ENCODE results near the gene SRGAP1. TPM values are rescaled to one million over a fixed set of nuclear protein-coding genes. Genes with fewer than 3 reads are reported as not detected.

SRGAP1 gene
- total RNA-seq, 3 donors from 2014 or later (not counting 1 experiment from before 2014, with no cell fraction given): 0.10 to 0.49 (median 0.16) TPM

GRCh38 chr12:64082116-64082515 is 237.6 kb downstream of the SRGAP1 start:
- DNase-seq (no peak), ATAC-seq (no peak)
- Mint-ChIP-seq H3K27ac (no peak overlapping the region), H3K27me3 (ENCODE audit: low read depth in 2 of 2) (no peaks in the 10 kb centered on the region), H3K4me3 (no peak overlapping the region), H3K36me3 (no peaks in the 10 kb centered on the region), H3K9me3 (no peaks in the 10 kb centered on the region), H3K4me1 (no peaks in the 10 kb centered on the region)
- Histone ChIP-seq H3K27ac (ENCODE audit: low read length) (no peak overlapping the region), H3K36me3 (ENCODE audit: control insufficient read depth, insufficient read depth, low read length) (no peaks in the 10 kb centered on the region), H3K9me3 (ENCODE audit: control insufficient read depth, insufficient read depth, low read length) (no peaks in the 10 kb centered on the region), H3K4me1 (ENCODE audit: control insufficient read depth, insufficient read depth, low read length) (no peaks in the 10 kb centered on the region), H3K4me3 (ENCODE audit: low read length) (no peak overlapping the region), H3K27me3 (ENCODE audit: control insufficient read depth, insufficient read depth, low read length) (no peaks in the 10 kb centered on the region)
- TF ChIP-seq CTCF (IDR thresholded peaks at IDR 0.05): no peak
- 85% methylated on average over 1 of the region's 2 CpGs for WGBS (ENCODE audit: insufficient coverage)
- intact Hi-C loops (cut with micrococcal nuclease): no loop called here

GRCh38 chr12:64082866-64083268 is 238.4 kb downstream of the SRGAP1 start:
- intact Hi-C loops (cut with micrococcal nuclease): no loop called here
- H3K27ac ChIP-seq (ENCODE audit: low read length): no peak overlapping the region
- H3K9me3 ChIP-seq (ENCODE audit: control insufficient read depth, insufficient read depth, low read length): no peaks in the 10 kb centered on the region
- H3K4me3 Mint-ChIP-seq: no peak overlapping the region
- no peak overlapping the region for H3K4me3 ChIP-seq (ENCODE audit: low read length)
- no peak overlapping the region for H3K27ac Mint-ChIP-seq
- H3K4me1 ChIP-seq (ENCODE audit: control insufficient read depth, insufficient read depth, low read length): no peaks in the 10 kb centered on the region
- no peaks in the 10 kb centered on the region for H3K9me3 Mint-ChIP-seq
- no peaks in the 10 kb centered on the region for H3K4me1 Mint-ChIP-seq
- 89% methylated on average over 1 of the region's 1 CpG for WGBS (ENCODE audit: insufficient coverage)
- no peaks in the 10 kb centered on the region for H3K27me3 Mint-ChIP-seq (ENCODE audit: low read depth in 2 of 2)
- ATAC-seq: no peak
- H3K27me3 ChIP-seq (ENCODE audit: control insufficient read depth, insufficient read depth, low read length): no peaks in the 10 kb centered on the region
- TF ChIP-seq CTCF (IDR thresholded peaks at IDR 0.05): no peak
- no peak for DNase-seq
- H3K36me3 ChIP-seq (ENCODE audit: control insufficient read depth, insufficient read depth, low read length): no peaks in the 10 kb centered on the region
- H3K36me3 Mint-ChIP-seq: no peaks in the 10 kb centered on the region

GRCh38 chr12:64083285-64084210 is 239.0 kb downstream of the SRGAP1 start:
- Mint-ChIP-seq H3K4me1 (no peaks in the 10 kb centered on the region), H3K4me3 (no peak overlapping the region), H3K27me3 (ENCODE audit: low read depth in 2 of 2) (no peaks in the 10 kb centered on the region), H3K36me3 (no peaks in the 10 kb centered on the region), H3K27ac (no peak overlapping the region), H3K9me3 (no peaks in the 10 kb centered on the region)
- Histone ChIP-seq H3K9me3 (ENCODE audit: control insufficient read depth, insufficient read depth, low read length) (no peaks in the 10 kb centered on the region), H3K27ac (ENCODE audit: low read length) (no peak overlapping the region), H3K4me1 (ENCODE audit: control insufficient read depth, insufficient read depth, low read length) (no peaks in the 10 kb centered on the region), H3K27me3 (ENCODE audit: control insufficient read depth, insufficient read depth, low read length) (no peaks in the 10 kb centered on the region), H3K4me3 (ENCODE audit: low read length) (no peak overlapping the region), H3K36me3 (ENCODE audit: control insufficient read depth, insufficient read depth, low read length) (no peaks in the 10 kb centered on the region)
- no peak for TF ChIP-seq CTCF (IDR thresholded peaks at IDR 0.05)
- WGBS (ENCODE audit: insufficient coverage): 68% methylated on average over 6 of the region's 6 CpGs
- intact Hi-C loops (cut with micrococcal nuclease): no loop called here
- no peak for DNase-seq
- ATAC-seq: no peak

Data from natural killer cell (primary cell).